HepG2 (cell line): ENCODE measurements around the gene ENDOG. TPM values are rescaled to one million over a fixed set of nuclear protein-coding genes. Genes with fewer than 3 reads are reported as not detected.
A peak's percentile ranks its signal among the peaks of the same experiment; 100 is the strongest.

Experiments used
- CAMTA2 ChIP-seq: sonication (generic); formaldehyde crosslinking; IDR thresholded peaks from 2 replicates; pipeline ENCODE4 v1.4.0; 2020; ENCODE audit warnings: mild to moderate bottlenecking, missing genetic modification reagents, borderline replicate concordance
- CBFB ChIP-seq: sonication (generic); formaldehyde crosslinking; IDR thresholded peaks from 2 replicates; pipeline ENCODE4 v1.4.0; 2020; ENCODE audit warnings: missing genetic modification reagents
- IRF9 ChIP-seq: sonication (generic); formaldehyde crosslinking; IDR thresholded peaks from 2 replicates; pipeline ENCODE4 v1.8.0; 2022; ENCODE audit warnings: missing genetic modification reagents, mild to moderate bottlenecking, borderline replicate concordance
- NFATC3 ChIP-seq: sonication (generic); formaldehyde crosslinking; IDR thresholded peaks from 2 replicates; pipeline ENCODE4 v1.5.1; 2020; ENCODE audit warnings: mild to moderate bottlenecking, missing genetic modification reagents
- NFIB ChIP-seq: sonication (generic); formaldehyde crosslinking; IDR thresholded peaks from 2 replicates; pipeline ENCODE4 v1.9.0; 2021; ENCODE audit warnings: missing genetic modification reagents, mild to moderate bottlenecking, borderline replicate concordance
- ZBTB40 ChIP-seq, 2 experiments: fragments of 450-650 bp in 1 of 2; sonication (generic) in 1 of 2; formaldehyde crosslinking in 1 of 2; IDR thresholded peaks; 2 replicates each; pipeline versions ENCODE4 v1.6.1 to v1.8.0; 2016 to 2022; ENCODE audit warnings: antibody characterized with exemption in 1 of 2, mild to moderate bottlenecking in 1 of 2, missing genetic modification reagents in 1 of 2
- ZNF160 ChIP-seq: sonication (generic); formaldehyde crosslinking; IDR thresholded peaks from 2 replicates; pipeline ENCODE4 v1.8.0; 2022; ENCODE audit warnings: mild to moderate bottlenecking, inconsistent platforms, missing genetic modification reagents
- ZNF691 ChIP-seq: sonication (generic); formaldehyde crosslinking; IDR thresholded peaks from 2 replicates; pipeline ENCODE4 v1.4.0; 2020; ENCODE audit warnings: missing genetic modification reagents, low read depth, mild to moderate bottlenecking, borderline replicate concordance
- polyA plus RNA-seq, 8 experiments: library from polyadenylated mRNA; depleted of rRNA in 3 of 8; stranded (reverse) in 7 of 8; unstranded in 1 of 8; fragments of >200 nt; fragmentation: Illumina TruSeq in 4 of 8; extraction: Trizol in 4 of 8; gene quantifications; 2 replicates each; pipeline versions ENCODE4 v1.2.1 to v1.2.3, GENCODE V29; 2011 to 2016; ENCODE audit warnings: low read depth in 4 of 8, missing spikeins in 1 of 8, mixed read lengths in 1 of 8; ENCODE audit not compliant: insufficient read depth in 1 of 8
- total RNA-seq, 5 experiments: library from RNA; depleted of rRNA; stranded (reverse); fragments of >200 nt; fragmentation: Illumina TruSeq; extraction: Trizol; gene quantifications; 2 replicates each; pipeline ENCODE4 v1.2.3, GENCODE V29; 2016; ENCODE audit warnings: low read depth in 1 of 5
- TF ChIP-seq, protein P1 (sequence below): sonication (generic); formaldehyde crosslinking; IDR thresholded peaks from 2 replicates; pipeline ENCODE4 v1.8.0; 2022; ENCODE audit warnings: missing genetic modification reagents, low read depth, mild to moderate bottlenecking, borderline replicate concordance
- TF ChIP-seq, protein P2 (sequence below): sonication (generic); formaldehyde crosslinking; IDR thresholded peaks from 2 replicates; pipeline ENCODE4 v1.4.0; 2020; ENCODE audit warnings: missing genetic modification reagents
- TF ChIP-seq, protein P3 (sequence below): sonication (generic); formaldehyde crosslinking; conservative IDR thresholded peaks from 2 replicates; pipeline ENCODE4 v1.8.1; 2023; ENCODE audit warnings: missing genetic modification reagents

ENDOG gene
- total and polyA plus RNA-seq, 2 of the 13 experiments (the other 11 are each of a cell fraction or from before 2014, with no cell fraction given) = 26.3 to 28.8 TPM

- no peak for TF ChIP-seq ZBTB40 (IDR thresholded peaks at IDR 0.05)
- TF ChIP-seq ZBTB40 (CRISPR knock-in tag; IDR thresholded peaks at IDR 0.05) = no peak
- TF ChIP-seq, protein P1, sequence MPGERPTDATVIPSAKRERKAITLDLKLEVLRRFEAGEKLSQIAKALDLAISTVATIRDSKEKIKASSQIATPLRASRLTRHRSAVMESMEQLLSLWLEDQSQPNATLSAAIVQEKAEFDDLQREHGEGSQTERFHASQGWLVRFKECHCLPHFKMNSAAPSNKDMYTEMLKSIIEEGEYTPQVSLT (CRISPR knock-in tag) = 0 out of 2 replicates have a peak, but pooled peaks have one; percentile 59
- TF ChIP-seq, protein P2, sequence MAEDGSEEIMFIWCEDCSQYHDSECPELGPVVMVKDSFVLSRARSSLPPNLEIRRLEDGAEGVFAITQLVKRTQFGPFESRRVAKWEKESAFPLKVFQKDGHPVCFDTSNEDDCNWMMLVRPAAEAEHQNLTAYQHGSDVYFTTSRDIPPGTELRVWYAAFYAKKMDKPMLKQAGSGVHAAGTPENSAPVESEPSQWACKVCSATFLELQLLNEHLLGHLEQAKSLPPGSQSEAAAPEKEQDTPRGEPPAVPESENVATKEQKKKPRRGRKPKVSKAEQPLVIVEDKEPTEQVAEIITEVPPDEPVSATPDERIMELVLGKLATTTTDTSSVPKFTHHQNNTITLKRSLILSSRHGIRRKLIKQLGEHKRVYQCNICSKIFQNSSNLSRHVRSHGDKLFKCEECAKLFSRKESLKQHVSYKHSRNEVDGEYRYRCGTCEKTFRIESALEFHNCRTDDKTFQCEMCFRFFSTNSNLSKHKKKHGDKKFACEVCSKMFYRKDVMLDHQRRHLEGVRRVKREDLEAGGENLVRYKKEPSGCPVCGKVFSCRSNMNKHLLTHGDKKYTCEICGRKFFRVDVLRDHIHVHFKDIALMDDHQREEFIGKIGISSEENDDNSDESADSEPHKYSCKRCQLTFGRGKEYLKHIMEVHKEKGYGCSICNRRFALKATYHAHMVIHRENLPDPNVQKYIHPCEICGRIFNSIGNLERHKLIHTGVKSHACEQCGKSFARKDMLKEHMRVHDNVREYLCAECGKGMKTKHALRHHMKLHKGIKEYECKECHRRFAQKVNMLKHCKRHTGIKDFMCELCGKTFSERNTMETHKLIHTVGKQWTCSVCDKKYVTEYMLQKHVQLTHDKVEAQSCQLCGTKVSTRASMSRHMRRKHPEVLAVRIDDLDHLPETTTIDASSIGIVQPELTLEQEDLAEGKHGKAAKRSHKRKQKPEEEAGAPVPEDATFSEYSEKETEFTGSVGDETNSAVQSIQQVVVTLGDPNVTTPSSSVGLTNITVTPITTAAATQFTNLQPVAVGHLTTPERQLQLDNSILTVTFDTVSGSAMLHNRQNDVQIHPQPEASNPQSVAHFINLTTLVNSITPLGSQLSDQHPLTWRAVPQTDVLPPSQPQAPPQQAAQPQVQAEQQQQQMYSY (CRISPR knock-in tag) = no peak
- no peak for TF ChIP-seq NFATC3 (CRISPR knock-in tag)
- TF ChIP-seq IRF9 = no peak
- TF ChIP-seq CAMTA2 (CRISPR knock-in tag) = no peak
- TF ChIP-seq, protein P3, sequence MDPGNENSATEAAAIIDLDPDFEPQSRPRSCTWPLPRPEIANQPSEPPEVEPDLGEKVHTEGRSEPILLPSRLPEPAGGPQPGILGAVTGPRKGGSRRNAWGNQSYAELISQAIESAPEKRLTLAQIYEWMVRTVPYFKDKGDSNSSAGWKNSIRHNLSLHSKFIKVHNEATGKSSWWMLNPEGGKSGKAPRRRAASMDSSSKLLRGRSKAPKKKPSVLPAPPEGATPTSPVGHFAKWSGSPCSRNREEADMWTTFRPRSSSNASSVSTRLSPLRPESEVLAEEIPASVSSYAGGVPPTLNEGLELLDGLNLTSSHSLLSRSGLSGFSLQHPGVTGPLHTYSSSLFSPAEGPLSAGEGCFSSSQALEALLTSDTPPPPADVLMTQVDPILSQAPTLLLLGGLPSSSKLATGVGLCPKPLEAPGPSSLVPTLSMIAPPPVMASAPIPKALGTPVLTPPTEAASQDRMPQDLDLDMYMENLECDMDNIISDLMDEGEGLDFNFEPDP (CRISPR knock-in tag) = no peak
- no peak for TF ChIP-seq ZNF160 (CRISPR knock-in tag)
- no peak for TF ChIP-seq CBFB (CRISPR knock-in tag)
- TF ChIP-seq NFIB (CRISPR knock-in tag) = no peak
- TF ChIP-seq ZNF691 (CRISPR knock-in tag) = no peak
Measured at GRCh38 chr9:128838338-128838737, 20.0 kb downstream of the ENDOG start (continued).
